ENCODE data around the gene ZNF561.

ZNF561 gene

GRCh38 chr19:9570255-9570654, 50.8 kb downstream of the ZNF561 start:
- no peak for DNase-seq

GRCh38 chr19:9566729-9567128, 54.3 kb downstream of the ZNF561 start:
- no peak for DNase-seq

GRCh38 chr19:9565900-9566705, 54.9 kb downstream of the ZNF561 start:
- no peak for DNase-seq
